NCI-H2196 treated with DMSO at 0.1 percent for 48 hours (cell line): Measurements from ENCODE around the gene NELFB.

Source experiments
- DNase-seq: peaks from one replicate; lab custom pipeline; 2025; ENCODE audit not compliant: unreplicated experiment; lab: John Stamatoyannopoulos, UW

NELFB gene

DNA sequence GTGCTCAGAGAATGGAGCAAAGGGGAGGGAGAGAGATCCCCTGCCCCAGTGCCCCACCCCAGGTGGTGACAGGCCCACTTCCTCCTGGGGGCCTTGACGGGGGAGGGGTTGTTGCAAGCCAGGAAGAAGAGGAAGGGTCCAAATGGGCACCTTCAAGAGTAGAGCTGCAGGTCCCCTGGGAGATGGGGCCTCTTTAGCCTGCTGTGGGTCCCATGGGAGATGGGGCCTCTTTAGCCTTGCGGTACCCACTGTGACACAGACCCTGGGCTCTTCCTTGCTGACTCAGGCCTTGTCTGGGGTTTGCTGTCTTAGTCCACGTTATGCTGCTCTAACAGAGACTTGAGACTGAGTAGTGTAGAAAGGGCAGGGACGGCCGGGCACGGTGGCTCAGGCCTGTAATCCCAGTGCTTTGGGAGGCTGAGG is 12.8 kb downstream of the NELFB start:
- no peak for DNase-seq

DNA sequence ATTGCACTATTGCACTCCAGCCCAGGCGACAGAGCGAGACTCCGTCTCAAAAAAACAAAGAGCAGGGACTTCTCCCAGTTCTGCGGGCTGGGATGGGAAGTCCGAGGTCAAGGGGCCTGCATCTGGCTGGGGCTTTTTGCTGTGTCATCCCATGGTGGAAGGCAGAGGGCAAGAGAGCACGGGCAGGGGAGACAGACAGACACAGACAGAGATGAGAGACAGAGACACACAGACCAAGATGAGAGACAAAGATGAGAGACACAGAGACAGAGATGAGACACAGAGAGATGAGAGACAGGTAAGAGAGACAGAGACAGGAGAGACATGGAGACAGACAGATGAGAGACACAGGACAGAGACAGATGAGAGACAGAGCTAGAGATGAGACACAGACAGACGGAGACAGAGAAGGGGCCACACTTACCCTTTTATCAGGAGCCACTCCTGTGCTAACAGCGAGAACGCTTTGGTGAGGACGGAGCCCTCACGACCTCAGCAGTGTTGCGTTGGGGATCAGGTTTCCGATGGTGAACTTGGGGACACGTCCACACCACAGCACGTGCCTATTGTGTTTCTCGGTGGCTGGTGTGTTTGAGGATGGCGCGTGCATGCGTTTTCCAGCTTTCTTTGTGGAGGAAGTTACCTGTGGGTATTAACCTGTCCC is 13.5 kb downstream of the NELFB start:
- DNase-seq = no peak

- no peak for DNase-seq
Measured at GRCh38 chr9:137269231-137269772, 14.2 kb downstream of the NELFB start.

DNA sequence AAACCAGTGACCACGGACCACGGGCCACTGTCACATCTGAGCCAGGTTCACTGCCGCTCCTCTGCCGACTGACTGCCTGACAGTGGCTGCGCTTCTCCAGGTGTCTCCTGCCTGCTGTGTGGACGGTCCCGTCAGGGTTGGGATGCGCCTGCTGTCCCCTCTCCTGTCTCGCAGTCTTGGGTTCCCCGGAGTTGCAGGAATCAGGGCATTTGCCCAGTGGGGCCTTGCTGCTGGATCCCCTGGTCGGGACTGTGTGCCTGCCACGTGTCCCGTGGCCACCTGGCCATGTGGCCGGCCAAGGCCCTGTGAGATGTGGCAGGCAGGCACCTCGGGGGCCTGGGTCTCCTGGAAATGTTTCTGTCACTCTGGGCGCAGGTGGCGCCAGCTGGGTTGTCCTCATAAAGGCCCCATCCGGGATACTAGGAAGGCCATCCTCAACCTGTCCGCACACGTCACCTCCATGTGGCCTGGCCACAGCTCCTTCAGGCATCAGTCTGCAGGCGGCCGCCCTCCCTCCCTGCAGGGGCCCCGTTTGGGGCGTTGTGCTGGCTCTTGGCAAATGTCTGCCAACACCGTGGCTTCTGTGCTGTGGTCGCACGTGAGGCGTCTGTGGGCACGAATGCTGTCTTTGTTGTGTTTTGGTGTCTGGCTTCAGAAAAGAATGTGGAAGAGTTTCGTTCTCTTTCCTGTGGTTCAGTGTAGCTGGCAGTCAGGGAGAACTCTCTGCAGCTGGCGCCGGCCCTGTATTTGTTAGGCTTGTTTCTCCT is 16.0 kb downstream of the NELFB start:
- DNase-seq = no peak

- DNase-seq = no peak
Measured at GRCh38 chr9:137271696-137272076, 16.6 kb downstream of the NELFB start.

- no peak for DNase-seq
Measured at GRCh38 chr9:137272241-137273094, 17.3 kb downstream of the NELFB start.

- no peak for DNase-seq
Measured at GRCh38 chr9:137273095-137273490, 18.0 kb downstream of the NELFB start.

DNA sequence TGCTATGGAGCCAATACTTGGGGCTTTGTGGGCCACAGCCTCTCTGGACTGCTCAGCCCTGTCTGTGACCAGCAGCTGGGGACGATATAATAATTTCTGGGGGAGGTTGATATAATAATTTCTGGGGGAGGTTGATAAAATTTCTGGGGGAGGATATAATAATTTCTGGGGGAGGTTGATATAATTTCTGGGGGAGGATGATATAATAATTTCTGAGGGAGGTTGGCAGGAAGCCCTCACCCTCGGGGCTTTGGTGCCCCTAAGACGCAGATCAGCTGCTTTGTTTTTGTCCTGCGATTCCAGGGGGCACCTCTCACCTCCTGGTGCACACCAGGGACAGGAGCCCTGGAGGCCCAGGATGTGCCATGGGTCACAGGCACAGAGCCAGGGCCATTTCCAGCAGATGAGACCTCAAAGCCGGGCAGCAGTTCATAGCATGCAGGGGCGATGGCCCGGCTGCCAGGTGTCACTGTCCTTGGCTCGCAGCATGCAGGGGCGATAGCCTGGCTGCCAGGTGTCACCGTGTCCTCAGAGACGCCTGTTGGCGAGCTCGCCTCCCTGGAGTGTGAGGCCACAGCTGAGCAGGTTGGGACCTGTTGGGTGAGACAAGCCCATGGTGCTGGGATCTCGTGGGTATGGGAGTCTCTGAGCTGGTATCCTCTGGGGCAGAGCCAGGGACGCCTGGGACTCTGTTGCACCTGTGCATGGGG is 18.6 kb downstream of the NELFB start:
- no peak for DNase-seq

- DNase-seq = no peak
Measured at GRCh38 chr9:137275203-137275587, 20.1 kb downstream of the NELFB start.

DNA sequence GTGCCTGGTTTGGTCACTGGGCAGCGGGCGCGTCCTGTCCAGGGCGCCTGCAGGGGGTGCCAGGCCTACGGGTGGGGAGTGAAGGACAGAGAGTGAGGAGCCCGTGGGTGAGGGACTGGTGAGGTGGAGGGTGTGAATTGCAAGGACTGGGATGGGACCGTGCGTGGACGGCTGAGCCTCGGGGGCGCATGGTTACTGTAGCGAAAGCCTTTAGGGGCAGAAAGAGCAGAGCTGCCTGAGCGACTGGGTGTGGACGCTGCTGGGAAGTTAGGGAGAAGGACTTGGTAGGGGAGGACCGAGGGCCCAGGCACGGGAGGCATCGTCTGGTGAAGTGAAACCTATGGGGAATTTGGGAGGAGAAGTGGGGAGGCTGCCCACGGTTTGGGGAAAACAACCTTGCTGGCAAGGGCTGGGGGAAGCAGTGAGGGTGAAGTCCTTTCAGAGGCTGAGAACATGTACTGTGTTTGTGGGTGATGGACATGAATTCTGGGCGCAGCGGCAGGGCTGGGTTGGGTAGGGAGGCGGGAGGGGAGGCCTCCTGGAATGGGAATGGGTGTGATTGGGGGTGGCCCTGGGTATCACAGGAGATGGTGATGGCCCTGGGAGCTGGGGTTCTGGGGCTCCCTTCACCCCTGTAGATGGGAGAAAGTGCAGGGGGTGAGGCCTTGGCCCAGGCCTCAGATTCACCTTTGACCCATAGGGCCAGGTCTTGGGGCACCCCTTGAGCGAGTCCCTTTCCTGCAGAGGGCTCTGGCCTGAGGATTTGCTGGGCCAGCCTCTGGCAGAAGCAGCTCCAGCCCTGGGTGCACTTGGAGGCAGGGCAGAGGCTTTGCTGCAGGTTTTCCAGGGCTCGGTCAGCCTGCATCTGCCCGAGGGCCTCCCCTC is 20.7 kb downstream of the NELFB start:
- DNase-seq = no peak

- no peak for DNase-seq
Measured at GRCh38 chr9:137276473-137277328, 21.6 kb downstream of the NELFB start.

DNA sequence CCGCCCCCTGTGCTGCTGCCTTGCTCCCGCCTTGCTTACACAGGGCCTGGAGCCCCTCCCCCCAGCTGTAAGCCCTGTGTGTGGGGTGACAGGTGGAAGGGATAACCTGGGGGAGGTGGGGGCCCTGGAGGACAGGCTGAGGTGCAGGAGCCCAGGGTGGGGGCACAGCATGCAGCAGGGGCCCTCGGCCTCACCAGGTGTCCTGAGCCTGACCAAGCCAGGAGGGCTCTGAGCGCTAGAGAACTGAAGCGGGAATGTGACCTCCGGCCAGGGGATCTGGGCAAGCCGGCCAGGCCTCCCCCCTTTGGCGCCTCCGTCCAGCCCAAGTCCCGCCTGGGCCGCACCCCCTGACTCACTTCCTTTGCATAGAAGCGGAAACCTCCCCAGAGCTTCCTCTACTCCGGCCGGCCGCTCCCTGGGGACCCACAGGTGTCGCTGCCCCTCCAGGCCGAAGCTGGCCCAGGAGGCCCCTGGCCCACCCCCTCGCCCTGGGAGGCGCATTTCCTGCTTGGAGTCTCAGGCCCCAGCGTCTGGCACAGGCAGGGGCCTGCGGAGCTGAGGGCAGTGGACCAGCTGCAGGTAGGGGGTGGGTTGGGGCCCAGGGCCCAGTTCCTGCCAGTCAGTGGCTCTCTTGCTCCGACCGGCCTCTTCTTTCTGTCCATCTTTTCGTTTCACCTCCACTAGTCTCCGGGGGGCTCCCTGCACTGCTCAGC is 22.4 kb downstream of the NELFB start, which contains the start of gene TOR4A:
TSS of gene TOR4A (plus strand) at position 398 of the 713 bp plus-strand sequence. CDS start 964 bp downstream, outside the sequence.
- no peak for DNase-seq

DNA sequence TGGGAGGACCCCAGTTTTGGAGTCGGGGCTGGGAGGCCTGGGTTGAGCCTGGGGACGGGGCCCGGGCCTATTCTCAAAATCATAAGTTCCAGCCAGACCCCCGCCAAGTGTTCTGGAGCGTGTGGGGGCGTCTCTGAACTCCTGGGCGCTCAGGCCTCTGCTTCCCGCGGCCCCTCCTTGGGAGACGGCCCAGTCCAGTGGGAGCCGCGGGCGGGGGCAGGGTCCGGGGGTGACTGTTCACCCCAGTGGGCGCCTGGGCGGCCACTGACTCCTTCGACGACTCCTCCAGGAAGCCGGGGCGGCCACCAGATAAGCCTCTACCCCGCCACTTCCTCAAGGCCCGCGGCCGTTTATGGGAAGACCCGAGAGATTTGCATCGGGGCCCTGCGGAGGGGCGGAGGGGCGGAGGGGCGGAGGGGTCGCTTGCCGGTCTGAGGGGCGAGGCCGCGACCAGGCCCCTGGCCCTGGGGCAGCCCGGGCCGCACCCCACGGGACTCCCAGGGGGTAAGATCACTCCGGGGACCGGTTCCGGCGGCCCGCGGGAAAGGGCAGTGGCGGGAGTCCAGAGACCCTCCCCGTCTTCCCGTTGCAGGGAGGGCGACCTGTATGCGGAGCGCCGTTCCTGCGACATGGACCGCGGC is 23.1 kb downstream of the NELFB start:
- no peak for DNase-seq

DNA sequence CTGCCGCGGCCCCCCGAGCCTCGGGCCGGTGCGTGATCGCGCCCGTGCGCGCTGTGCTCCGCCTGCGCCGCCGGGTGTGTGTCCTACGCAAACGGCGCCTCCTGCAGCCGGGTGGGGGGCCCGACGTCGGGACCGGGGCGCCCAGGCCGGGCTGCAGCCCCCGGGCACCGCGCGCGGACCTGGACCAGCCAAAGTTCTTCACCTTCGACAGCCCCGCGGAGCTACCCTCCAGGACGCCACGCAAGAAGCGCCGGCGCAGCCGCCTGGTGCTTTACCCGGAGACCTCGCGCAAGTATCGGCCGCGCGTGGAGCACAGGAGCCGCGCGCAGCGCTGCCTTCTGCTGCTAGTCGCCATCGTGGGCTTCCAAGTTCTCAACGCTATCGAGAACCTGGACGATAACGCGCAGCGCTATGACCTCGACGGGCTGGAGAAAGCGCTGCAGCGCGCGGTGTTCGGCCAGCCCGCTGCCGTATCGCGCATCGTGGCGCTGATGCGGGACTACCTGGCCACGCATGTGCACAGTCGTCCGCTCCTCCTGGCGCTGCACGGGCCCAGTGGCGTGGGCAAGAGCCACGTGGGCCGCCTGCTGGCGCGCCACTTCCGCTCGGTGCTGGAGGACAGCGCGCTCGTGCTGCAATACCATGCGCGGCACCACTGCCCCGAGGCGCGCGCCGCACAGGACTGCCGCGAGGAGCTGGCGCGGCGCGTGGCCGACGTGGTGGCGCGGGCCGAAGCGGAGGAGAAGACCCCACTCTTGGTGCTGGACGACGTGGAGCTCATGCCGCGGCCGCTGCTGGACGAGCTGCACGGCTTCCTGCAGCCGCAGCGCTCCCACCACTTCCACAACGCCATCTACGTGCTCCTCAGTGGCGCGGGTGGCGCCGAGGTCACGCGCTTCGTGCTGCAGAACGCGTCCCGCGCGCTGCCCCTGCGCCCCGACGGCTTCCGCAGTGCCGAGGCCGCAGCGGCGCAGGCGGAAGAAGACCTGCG is 23.9 kb downstream of the NELFB start:
- no peak for DNase-seq

DNA sequence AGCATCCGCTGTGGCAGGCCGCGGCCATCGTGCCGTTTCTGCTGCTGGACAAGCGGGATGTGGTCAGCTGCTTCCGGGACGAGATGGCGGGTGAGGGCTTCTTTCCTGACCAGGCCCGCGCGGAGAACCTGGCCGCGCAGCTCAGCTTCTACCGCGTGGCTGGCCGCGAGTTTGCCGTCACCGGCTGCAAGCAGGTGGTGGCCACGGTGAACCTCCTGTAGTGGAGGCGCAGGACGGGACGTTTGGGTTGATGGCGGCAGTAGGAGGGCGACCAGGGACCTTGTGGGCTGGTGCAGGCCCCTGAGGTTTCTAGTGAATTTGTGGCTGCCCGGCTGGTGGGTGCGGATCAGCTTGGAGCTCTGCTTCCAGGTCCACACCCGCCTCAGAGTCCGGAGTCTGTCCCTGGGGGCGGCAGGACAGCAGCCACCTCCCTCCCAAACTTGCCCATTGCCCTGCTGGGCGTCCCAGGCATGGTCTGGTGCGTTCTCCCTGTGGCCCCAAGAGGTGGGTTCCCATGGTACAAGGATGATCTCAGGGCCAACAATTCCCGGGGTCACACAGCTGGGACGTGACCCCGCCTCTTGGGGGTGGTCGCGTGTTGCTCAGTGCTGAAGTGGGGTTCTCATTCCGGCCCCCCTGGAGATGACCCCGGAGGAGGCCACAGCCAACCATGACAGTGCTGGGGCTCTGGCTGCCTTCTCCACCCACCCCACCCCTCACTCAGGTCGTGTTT is 24.8 kb downstream of the NELFB start:
- DNase-seq = no peak
